HepG2 (cell line): ENCODE data around the gene NFKB2. TPM values are rescaled to one million over a fixed set of nuclear protein-coding genes. Genes with fewer than 3 reads are reported as not detected.
A peak's percentile ranks its signal among the peaks of the same experiment; 100 is the strongest.

Experiments
- ATF1 ChIP-seq: IDR thresholded peaks from 2 replicates; pipeline ENCODE4 v1.6.1; 2016; ENCODE audit warnings: mild to moderate bottlenecking, control low read depth
- ATF7 ChIP-seq, 2 experiments: fragments of 450-650 bp in 1 of 2; sonication (generic) in 1 of 2; formaldehyde crosslinking in 1 of 2; IDR thresholded peaks; 2 replicates each; pipeline versions ENCODE4 v1.4.0 to v1.6.1; 2016 to 2020; ENCODE audit warnings: antibody characterized with exemption in 1 of 2, mild to moderate bottlenecking in 1 of 2, missing genetic modification reagents in 1 of 2
- BCL3 ChIP-seq: sonication (generic); formaldehyde crosslinking; IDR thresholded peaks from 2 replicates; pipeline ENCODE4 v1.5.1; 2020; ENCODE audit warnings: mild to moderate bottlenecking, missing genetic modification reagents, moderate library complexity
- CCAR2 ChIP-seq: fragments of 200-400 bp; formaldehyde crosslinking; optimal IDR thresholded peaks from 2 replicates; pipeline ENCODE3; 2018; ENCODE audit warnings: low read depth, mild to moderate bottlenecking, low read length, moderate library complexity
- CTCF ChIP-seq: sonication (generic); formaldehyde crosslinking; IDR thresholded peaks from 2 replicates; pipeline ENCODE4 v1.5.0; 2020; ENCODE audit warnings: mild to moderate bottlenecking, missing genetic modification reagents, moderate library complexity
- ETV6 ChIP-seq: sonication (generic); formaldehyde crosslinking; conservative IDR thresholded peaks from 2 replicates; pipeline ENCODE4 v1.4.0; 2020; ENCODE audit warnings: missing genetic modification reagents
- HMGA1 ChIP-seq: sonication (generic); formaldehyde crosslinking; conservative IDR thresholded peaks from 2 replicates; pipeline ENCODE4 v1.4.0; 2020; ENCODE audit warnings: missing genetic modification reagents
- MAF1 ChIP-seq: sonication (generic); formaldehyde crosslinking; IDR thresholded peaks from 2 replicates; pipeline ENCODE4 v1.5.0; 2020; ENCODE audit warnings: missing genetic modification reagents, borderline replicate concordance
- NR2F1 ChIP-seq, 2 experiments: fragments of 450-650 bp in 1 of 2; formaldehyde crosslinking in 1 of 2; IDR thresholded peaks; 2 replicates each; pipeline versions ENCODE4 v1.5.0 to v1.6.1; 2016 to 2020; ENCODE audit warnings: mild to moderate bottlenecking in 1 of 2, missing compliant biosample characterization in 1 of 2, missing genetic modification reagents in 1 of 2, moderate library complexity in 1 of 2
- RBM22 ChIP-seq: fragments of 200-400 bp; formaldehyde crosslinking; optimal IDR thresholded peaks from 2 replicates; pipeline ENCODE3; 2017; ENCODE audit warnings: mild to moderate bottlenecking, low read length, moderate library complexity
- SNAPC2 ChIP-seq: sonication (generic); formaldehyde crosslinking; IDR thresholded peaks from 2 replicates; pipeline ENCODE4 v1.8.1; 2022; ENCODE audit warnings: mild to moderate bottlenecking, missing genetic modification reagents
- TFE3 ChIP-seq: IDR thresholded peaks from 2 replicates; pipeline ENCODE4 v1.6.1; 2016
- ZIK1 ChIP-seq: sonication (generic); formaldehyde crosslinking; IDR thresholded peaks from 2 replicates; pipeline ENCODE4 v1.5.0; 2020; ENCODE audit warnings: mild to moderate bottlenecking, low read depth, missing genetic modification reagents, borderline replicate concordance
- ZMYM4 ChIP-seq: sonication (generic); formaldehyde crosslinking; IDR thresholded peaks from 2 replicates; pipeline ENCODE4 v1.8.1; 2023; ENCODE audit warnings: mild to moderate bottlenecking, missing genetic modification reagents
- ZNF354B ChIP-seq: sonication (generic); formaldehyde crosslinking; IDR thresholded peaks from 2 replicates; pipeline ENCODE4 v1.8.0; 2022; ENCODE audit warnings: mild to moderate bottlenecking, missing genetic modification reagents
- ZNF430 ChIP-seq: sonication (generic); formaldehyde crosslinking; IDR thresholded peaks from 2 replicates; pipeline ENCODE4 v1.9.0; 2021; ENCODE audit warnings: mild to moderate bottlenecking, missing genetic modification reagents
- ZNF460 ChIP-seq: sonication (generic); formaldehyde crosslinking; IDR thresholded peaks from 2 replicates; pipeline ENCODE4 v1.5.1; 2020; ENCODE audit warnings: missing genetic modification reagents, mild to moderate bottlenecking, borderline replicate concordance
- ZNF687 ChIP-seq: sonication (generic); formaldehyde crosslinking; IDR thresholded peaks from 2 replicates; pipeline ENCODE4 v1.5.1; 2020; ENCODE audit warnings: mild to moderate bottlenecking, missing genetic modification reagents, moderate library complexity
- ZNF816 ChIP-seq: sonication (generic); formaldehyde crosslinking; IDR thresholded peaks from 2 replicates; pipeline ENCODE4 v1.8.0; 2022; ENCODE audit warnings: missing genetic modification reagents, mild to moderate bottlenecking, borderline replicate concordance
- polyA plus RNA-seq, 8 experiments: library from polyadenylated mRNA; depleted of rRNA in 3 of 8; stranded (reverse) in 7 of 8; unstranded in 1 of 8; fragments of >200 nt; fragmentation: Illumina TruSeq in 4 of 8; extraction: Trizol in 4 of 8; gene quantifications; 2 replicates each; pipeline versions ENCODE4 v1.2.1 to v1.2.3, GENCODE V29; 2011 to 2016; ENCODE audit warnings: low read depth in 4 of 8, missing spikeins in 1 of 8, mixed read lengths in 1 of 8; ENCODE audit not compliant: insufficient read depth in 1 of 8
- total RNA-seq, 5 experiments: library from RNA; depleted of rRNA; stranded (reverse); fragments of >200 nt; fragmentation: Illumina TruSeq; extraction: Trizol; gene quantifications; 2 replicates each; pipeline ENCODE4 v1.2.3, GENCODE V29; 2016; ENCODE audit warnings: low read depth in 1 of 5

NFKB2 gene
- total and polyA plus RNA-seq, 2 of the 13 experiments (the other 11 are each of a cell fraction or from before 2014, with no cell fraction given), result 7.7 to 12.5 TPM

- TF ChIP-seq ZNF687 (CRISPR knock-in tag), result peak; percentile 69
- peak; percentile 58; the same call in 1 of the 2 replicates for TF ChIP-seq ZIK1 (CRISPR knock-in tag)
- TF ChIP-seq ATF7 (IDR thresholded peaks at IDR 0.05), result no peak
- TF ChIP-seq ATF7 (CRISPR knock-in tag; IDR thresholded peaks at IDR 0.05), result no peak
- no peak for TF ChIP-seq ZNF460
- no peak for TF ChIP-seq ATF1 (CRISPR knock-in tag)
- peak; percentile 80; the same call in 1 of the 2 replicates for TF ChIP-seq MAF1 (CRISPR knock-in tag)
- peak; percentile 75; the same call in 1 of the 2 replicates for TF ChIP-seq ZNF430 (CRISPR knock-in tag)
- TF ChIP-seq ZMYM4 (CRISPR knock-in tag), result 0 out of 2 replicates have a peak, but pooled peaks have one; percentile 44
- no peak for TF ChIP-seq RBM22
- TF ChIP-seq NR2F1 (CRISPR knock-in tag; IDR thresholded peaks at IDR 0.05), result no peak; a peak in 1 of 4 replicates
- TF ChIP-seq CTCF (CRISPR knock-in tag), result no peak
- TF ChIP-seq ETV6 (CRISPR knock-in tag), result no peak
- TF ChIP-seq ZNF816 (CRISPR knock-in tag), result 0 out of 2 replicates have a peak, but pooled peaks have one; percentile 73
- TF ChIP-seq CCAR2, result no peak
- TF ChIP-seq SNAPC2 (CRISPR knock-in tag), result 0 out of 2 replicates have a peak, but pooled peaks have one; percentile 47
- TF ChIP-seq BCL3, result 0 out of 2 replicates have a peak, but pooled peaks have one; percentile 12
- 0 out of 2 replicates have a peak, but pooled peaks have one; percentile 48 for TF ChIP-seq ZNF354B (CRISPR knock-in tag)
- TF ChIP-seq HMGA1 (CRISPR knock-in tag), result no peak
- 0 out of 2 replicates have a peak, but pooled peaks have one; percentile 26 for TF ChIP-seq TFE3 (CRISPR knock-in tag)
Measured at GRCh38 chr10:102419269-102420180, 24.0 kb downstream of the NFKB2 start (continued).
